GM21825 (cell line): ENCODE results near the gene KRT33A.
"Not testable (repeated sequence)": the region's sequence is repeated elsewhere in the genome, so short reads cannot be mapped to it uniquely, and the experiment has no call there.

ENCODE experiments used
- ATAC-seq: cut with Tn5 transposase; IDR thresholded peaks from one replicate; pipeline ENCODE4 v1.9.1; 2021; ENCODE audit warnings: mild to moderate bottlenecking, moderate library complexity; ENCODE audit not compliant: unreplicated experiment

The KRT33A gene

GRCh38 chr17:41366070-41366469, 15.4 kb upstream of the KRT33A start:
- ATAC-seq = no peak

GRCh38 chr17:41363881-41364280, 13.3 kb upstream of the KRT33A start:
- no peak for ATAC-seq

- ATAC-seq = no peak
These were observed 9.8 kb upstream of the KRT33A start for GRCh38 chr17:41360296-41360995.

GRCh38 chr17:41354536-41354935, 3.9 kb upstream of the KRT33A start:
- ATAC-seq = no peak

GRCh38 chr17:41352597-41353366, 2.2 kb upstream of the KRT33A start:
- ATAC-seq = no peak

- no peak for ATAC-seq
These were observed 549 bp upstream of the KRT33A start for GRCh38 chr17:41351177-41351576.

- ATAC-seq = no peak
These were observed 2.5 kb downstream of the KRT33A start for GRCh38 chr17:41347869-41348760.

- not testable (repeated sequence) for ATAC-seq
These were observed 4.2 kb downstream of the KRT33A start for GRCh38 chr17:41346421-41346820.

- no peak for ATAC-seq
These were observed 4.6 kb downstream of the KRT33A start for GRCh38 chr17:41345992-41346391.

- no peak for ATAC-seq
These were observed 7.6 kb downstream of the KRT33A start for GRCh38 chr17:41343029-41343428.

GRCh38 chr17:41340934-41341861, 9.4 kb downstream of the KRT33A start:
- no peak for ATAC-seq

- ATAC-seq = no peak
These were observed 10.1 kb downstream of the KRT33A start for GRCh38 chr17:41340494-41340893.

GRCh38 chr17:41339571-41340172, 11.0 kb downstream of the KRT33A start:
- no peak for ATAC-seq

GRCh38 chr17:41338961-41339485, 11.6 kb downstream of the KRT33A start:
- ATAC-seq = no peak

GRCh38 chr17:41335747-41336146, 14.9 kb downstream of the KRT33A start:
- ATAC-seq = no peak

- ATAC-seq = no peak
These were observed 16.0 kb downstream of the KRT33A start for GRCh38 chr17:41334385-41335305.

- ATAC-seq = no peak
These were observed 16.8 kb downstream of the KRT33A start for GRCh38 chr17:41333836-41334235.

GRCh38 chr17:41333098-41333497, 17.5 kb downstream of the KRT33A start:
- ATAC-seq = no peak

- ATAC-seq = no peak
These were observed 18.4 kb downstream of the KRT33A start for GRCh38 chr17:41332239-41332638.
